GM12875 (cell line): Measurements from ENCODE around the gene PRAMEF20.
"Not testable (repeated sequence)": the region's sequence is repeated elsewhere in the genome, so short reads cannot be mapped to it uniquely, and the experiment has no call there.

Experiments used
- H3K4me3 ChIP-seq: one replicate; pipeline ENCODE4 v1.5.1; 2011; ENCODE audit warnings: low read depth, low read length, control low read depth
- CTCF ChIP-seq: IDR thresholded peaks from 2 replicates; pipeline ENCODE4 v1.5.1; 2011; ENCODE audit warnings: low read depth, mild to moderate bottlenecking, control low read depth, inconsistent platforms, low read length, moderate library complexity, borderline replicate concordance; ENCODE audit not compliant: insufficient read depth

The PRAMEF20 gene

GRCh38 chr1:13410150-13410549, at the start of gene PRAMEF20:
TSS of gene PRAMEF20 (plus strand) at chr1:13410450. CDS start at chr1:13416355, 5,905 bp downstream.
- H3K4me3 ChIP-seq, result not testable (repeated sequence)

GRCh38 chr1:13362364-13362763, 47.9 kb upstream of the PRAMEF20 start:
- not testable (repeated sequence) for H3K4me3 ChIP-seq

- H3K4me3 ChIP-seq, result not testable (repeated sequence)
Measured at GRCh38 chr1:13364928-13365327, 45.3 kb upstream of the PRAMEF20 start.

GRCh38 chr1:13366536-13366935, 43.7 kb upstream of the PRAMEF20 start:
- not testable (repeated sequence) for H3K4me3 ChIP-seq

GRCh38 chr1:13368544-13368943, 41.7 kb upstream of the PRAMEF20 start:
- not testable (repeated sequence) for H3K4me3 ChIP-seq
- peak; percentile 42; the same call in 1 of the 2 replicates for TF ChIP-seq CTCF

GRCh38 chr1:13378983-13379382, 31.3 kb upstream of the PRAMEF20 start:
- H3K4me3 ChIP-seq, result not testable (repeated sequence)

- H3K4me3 ChIP-seq, result not testable (repeated sequence)
Measured at GRCh38 chr1:13380380-13380779, 29.9 kb upstream of the PRAMEF20 start.

GRCh38 chr1:13389332-13389731, 20.9 kb upstream of the PRAMEF20 start, which contains the start of gene PRAMEF17:
TSS of gene PRAMEF17 (plus strand) at chr1:13389632. CDS start at chr1:13389658, 26 bp downstream.
- H3K4me3 ChIP-seq, result not testable (repeated sequence)

- H3K4me3 ChIP-seq, result not testable (repeated sequence)
Measured at GRCh38 chr1:13393004-13393403, 17.2 kb upstream of the PRAMEF20 start.

- H3K4me3 ChIP-seq, result not testable (repeated sequence)
Measured at GRCh38 chr1:13394761-13395160, 15.5 kb upstream of the PRAMEF20 start.

- H3K4me3 ChIP-seq, result not testable (repeated sequence)
Measured at GRCh38 chr1:13395311-13395710, 14.9 kb upstream of the PRAMEF20 start.

- no peak for TF ChIP-seq CTCF
Measured at GRCh38 chr1:13407811-13408210, 2.4 kb upstream of the PRAMEF20 start.

GRCh38 chr1:13430495-13430894, 20.2 kb downstream of the PRAMEF20 start:
- H3K4me3 ChIP-seq, result no peak overlapping the region
- TF ChIP-seq CTCF, result no peak

More at GRCh38 chr1:13407811-13408210, 2.4 kb upstream of the PRAMEF20 start:
- H3K4me3 ChIP-seq, result no peak overlapping the region
